ENCODE results near the gene TTL.
"Not testable (repeated sequence)": the region's sequence is repeated elsewhere in the genome, so short reads cannot be mapped to it uniquely, and the experiment has no call there.

TTL gene

DNA sequence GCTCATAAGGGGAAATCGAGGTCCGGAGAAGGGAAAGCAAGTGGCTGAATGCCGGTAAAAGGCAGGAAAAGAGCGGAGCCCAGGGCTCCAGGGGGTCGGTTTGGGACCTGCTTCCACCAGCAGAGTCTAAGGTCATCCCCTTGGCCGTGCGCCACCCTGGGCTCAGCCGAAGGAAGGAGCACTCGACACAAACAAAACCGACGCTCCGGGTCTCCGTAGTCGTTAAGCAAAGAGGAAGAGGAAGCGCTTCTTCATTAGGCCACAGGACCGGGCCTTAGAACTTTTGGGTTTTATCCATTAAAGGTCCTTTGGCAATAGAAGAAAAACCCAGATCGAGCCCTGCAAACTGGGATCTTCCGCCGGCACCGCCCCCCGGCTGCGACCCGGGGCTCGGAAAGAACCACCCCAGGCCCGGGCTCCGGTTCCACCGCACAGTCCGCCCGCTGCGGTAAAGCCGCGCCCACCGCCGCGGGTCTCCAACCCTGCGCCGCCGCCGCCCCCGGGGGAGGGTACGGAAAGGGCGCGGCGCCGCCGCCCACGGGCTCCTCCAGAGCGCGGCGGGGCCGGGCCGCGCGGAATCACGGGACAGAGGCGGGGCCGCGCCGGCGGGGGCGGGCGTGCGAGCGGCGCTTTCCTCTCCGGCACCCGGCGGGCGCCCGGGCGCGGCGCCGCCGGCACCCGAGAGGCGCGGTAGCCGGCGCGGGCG lies at the start of gene TTL:
Gene TTL, plus strand, starts transcription at position 629 of the 706 bp plus-strand sequence. CDS start 189 bp downstream, outside the sequence.
- peak; percentile 41 to 71 for DNase-seq

DNA sequence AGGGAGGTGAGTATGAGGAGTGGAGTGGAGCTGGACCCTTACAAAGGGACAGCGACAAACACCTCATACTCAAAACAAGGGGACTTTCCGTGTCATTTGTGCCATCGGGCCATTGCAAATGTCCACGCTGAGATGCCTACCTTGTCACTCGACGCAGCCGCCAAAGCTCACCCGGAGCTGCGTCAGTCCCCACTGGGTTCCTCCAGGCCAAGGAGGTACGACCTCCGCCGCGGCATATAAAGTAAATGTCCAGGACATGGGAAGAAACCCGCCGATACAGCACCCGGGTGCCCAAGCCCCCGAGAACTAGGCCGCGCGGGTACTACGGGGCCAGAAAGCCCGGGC lies 49.6 kb upstream of the TTL start:
- not testable (repeated sequence) for DNase-seq

DNA sequence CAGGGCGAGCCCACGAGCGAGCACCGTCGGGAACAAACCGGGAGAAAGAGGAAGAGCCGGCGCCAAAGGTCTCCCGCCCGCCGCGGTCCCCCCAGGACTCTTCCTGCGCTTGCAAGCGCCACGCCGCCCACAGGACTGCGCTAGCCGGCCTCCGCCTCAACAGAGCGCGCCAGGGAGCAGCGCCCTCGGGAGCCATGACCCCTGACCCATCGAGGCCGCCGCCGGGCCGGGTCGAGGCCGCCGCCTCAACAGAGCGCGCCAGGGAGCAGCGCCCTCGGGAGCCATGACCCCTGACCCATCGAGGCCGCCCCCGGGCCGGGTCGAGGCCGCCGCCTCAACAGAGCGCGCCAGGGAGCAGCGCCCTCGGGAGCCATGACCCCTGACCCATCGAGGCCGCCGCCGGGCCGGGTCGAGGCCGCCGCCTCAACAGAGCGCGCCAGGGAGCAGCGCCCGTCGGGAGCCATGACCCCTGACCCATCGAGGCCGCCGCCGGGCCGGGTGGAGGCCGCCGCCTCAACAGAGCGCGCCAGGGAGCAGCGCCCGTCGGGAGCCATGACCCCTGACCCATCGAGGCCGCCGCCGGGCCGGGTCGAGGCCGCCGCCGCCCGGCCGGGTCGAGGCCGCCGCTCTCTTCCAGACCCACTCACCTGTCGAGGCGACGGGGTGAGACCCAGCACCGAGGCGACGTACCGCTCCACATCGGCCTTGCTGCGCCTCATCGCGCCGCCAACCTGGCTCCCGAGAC lies 49.0 kb upstream of the TTL start:
- not testable (repeated sequence) for DNase-seq

DNA sequence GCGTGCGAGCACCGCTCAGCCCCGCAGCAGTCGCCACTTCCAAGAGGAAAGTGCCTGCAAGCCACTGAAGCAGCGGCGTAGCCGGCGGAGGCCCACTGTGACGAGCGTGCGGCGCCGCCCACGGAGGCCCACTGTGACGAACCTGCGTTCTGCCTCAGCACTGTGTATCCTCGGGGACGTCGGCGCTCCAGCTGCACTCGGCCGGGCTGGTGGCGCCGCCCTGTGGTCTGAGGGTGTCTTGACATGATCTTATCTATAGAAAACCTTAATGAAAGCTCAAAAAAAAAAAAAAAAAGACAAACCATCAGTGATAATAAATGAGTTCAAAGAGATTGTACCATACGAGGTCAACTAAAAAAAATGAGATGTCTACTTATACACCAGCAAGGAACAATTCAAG lies 48.5 kb upstream of the TTL start, which contains the start of gene RGPD8:
Gene RGPD8, minus strand, starts transcription at position 166 of the 400 bp plus-strand sequence. CDS start 192 bp downstream, outside the sequence.
- not testable (repeated sequence) for DNase-seq

DNA sequence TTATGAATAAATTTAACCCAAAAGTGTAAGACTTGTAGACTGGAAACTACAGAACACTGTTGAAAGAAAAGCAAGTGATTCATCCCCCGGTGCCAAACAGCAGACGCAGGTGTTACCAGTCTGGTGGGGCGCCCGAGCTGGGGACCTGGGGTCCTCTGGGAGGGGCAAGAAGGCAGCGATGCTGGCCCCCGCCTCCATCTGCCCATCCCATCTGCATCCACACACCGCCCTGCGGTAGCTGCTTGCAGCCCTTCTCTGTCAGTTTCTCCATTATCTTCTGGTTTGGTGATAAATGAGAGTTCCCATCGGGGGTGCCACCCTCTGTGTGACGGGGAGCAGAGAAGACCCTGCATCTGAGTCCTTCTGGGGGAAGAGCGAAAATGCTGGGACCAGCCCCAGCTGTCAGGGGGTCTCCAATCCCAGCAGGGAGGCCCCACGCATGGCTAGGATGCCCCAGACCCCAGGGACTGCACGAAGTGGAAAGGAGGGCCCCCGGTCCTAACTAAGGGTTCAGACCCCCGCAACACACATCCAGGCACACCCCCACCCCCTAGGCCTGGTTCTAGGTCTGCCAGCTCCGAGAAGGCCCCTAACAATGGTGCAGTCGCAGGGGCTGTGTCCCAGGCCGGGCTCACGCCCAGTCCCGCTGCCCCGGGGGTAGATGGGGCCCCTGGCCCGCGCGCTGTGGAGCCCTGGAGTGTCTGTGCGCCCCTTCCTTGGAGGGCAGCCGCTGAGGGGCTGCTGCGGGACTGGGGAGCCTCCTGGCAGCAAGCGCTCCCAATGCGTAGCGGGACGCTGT lies 47.8 kb upstream of the TTL start:
- no peak for DNase-seq

DNA sequence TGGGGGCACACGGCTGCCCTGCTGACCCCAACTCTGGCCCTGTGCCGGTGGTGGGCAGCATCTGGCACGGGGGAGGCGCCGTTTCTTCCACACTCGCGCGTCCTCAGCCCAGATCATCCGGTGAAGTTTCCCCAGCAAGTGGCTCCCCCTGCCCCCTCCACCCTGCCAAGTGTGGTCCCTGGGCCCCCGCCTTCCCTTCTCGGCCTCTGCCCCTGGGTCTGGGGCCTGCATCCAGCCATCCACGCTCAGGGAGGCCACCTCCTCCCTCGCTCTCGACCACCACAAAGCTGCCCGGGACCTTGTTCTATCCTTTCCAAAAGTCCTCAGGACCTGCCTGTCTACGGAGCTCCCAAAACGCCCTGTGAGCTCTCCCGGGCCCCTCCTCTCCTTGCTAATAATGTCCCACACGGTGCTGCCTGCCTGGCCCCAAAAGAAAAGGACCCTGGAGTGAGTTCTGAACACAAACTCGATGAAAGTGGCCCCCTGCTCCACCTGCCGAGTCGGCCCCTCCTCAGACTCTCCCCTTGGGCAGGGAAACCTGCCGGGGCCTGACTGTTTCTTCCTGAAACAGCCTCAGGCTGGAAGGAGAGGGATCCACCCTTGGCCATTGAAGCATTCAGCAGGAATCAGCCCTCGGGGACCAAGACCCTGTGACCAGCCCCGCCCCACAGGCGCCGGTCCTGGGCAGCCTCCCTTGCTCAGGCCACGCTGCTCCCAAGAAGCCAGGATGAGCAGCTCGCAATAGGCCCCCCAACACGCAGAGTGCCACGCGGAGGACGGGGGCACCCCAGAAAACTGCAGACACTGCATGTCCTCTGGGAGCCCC lies 46.9 kb upstream of the TTL start:
- DNase-seq = not testable (repeated sequence)

DNA sequence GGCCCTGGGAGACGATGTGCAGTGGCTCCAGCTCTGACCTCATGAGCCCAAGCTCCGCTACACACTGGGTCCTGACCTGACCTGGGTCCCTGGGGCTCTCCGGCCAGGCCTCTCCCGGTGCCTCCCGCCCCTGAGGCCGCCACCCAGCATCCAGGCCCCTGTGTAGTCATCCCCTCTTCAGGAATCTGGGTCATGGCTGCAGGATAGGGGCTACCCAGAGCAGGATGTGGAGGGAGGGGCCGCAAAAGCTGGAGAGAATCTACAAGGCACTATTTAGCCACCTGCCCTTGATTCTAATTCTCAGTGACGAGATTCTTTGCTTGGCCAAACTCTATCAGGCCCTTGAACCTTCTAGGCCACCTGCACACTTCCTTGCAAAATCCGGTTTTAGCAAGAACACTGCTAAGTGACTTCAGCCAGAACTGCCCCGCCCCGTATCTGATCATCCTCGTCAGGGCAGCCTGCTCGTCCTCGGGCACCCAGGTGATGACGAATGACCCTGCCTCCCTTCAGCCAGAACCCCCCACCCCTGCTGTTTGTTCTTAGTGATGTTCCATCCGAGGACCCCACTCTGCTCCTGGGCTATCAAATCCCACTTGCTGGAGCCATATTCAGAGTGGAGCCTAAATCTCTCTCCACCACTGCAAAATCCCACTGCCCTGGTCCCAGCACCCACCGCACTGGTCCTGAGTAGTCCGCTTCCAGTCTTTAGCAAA lies 46.1 kb upstream of the TTL start:
- not testable (repeated sequence) for DNase-seq

DNA sequence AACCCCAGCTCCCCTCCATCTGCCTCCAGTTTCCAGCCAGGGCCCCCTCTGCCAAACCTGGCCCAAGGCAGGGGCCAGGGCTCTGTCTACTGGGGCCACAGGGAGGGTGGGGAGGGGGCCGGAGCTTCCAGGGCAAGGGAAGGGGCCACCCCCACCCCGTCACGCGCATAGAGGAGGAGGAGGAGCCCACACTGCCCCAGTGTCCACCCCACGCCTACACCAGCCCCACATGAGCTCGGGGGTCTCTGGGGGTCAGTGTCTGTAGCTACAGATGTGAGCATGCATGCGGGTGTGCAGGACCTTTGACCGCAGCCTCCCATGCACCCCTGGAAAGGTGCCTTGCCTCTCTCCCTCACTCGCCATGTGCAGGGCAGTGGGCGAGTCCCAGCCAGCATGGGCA lies 45.0 kb upstream of the TTL start:
- DNase-seq = not testable (repeated sequence)

DNA sequence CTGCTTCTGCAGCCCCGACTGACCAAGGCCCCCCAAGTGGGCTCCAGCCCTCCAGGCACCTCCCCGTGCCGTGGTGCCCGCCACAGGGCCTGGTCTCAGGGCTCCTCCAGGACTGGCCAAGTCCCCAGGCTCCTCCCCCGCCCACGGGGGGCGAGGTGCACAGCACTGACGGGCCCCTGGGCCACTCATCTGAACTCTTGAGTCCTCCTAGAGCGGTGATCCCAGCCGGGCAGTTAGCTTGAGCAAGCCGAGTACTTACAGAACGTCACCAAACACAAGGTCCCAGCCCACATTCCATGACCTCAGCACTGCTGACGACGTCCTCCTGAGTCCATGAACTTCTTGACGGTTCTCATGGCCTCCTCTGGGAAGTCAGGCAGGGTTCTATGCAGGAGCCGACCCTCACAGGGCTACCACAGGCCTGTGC lies 44.5 kb upstream of the TTL start:
- DNase-seq = not testable (repeated sequence)

DNA sequence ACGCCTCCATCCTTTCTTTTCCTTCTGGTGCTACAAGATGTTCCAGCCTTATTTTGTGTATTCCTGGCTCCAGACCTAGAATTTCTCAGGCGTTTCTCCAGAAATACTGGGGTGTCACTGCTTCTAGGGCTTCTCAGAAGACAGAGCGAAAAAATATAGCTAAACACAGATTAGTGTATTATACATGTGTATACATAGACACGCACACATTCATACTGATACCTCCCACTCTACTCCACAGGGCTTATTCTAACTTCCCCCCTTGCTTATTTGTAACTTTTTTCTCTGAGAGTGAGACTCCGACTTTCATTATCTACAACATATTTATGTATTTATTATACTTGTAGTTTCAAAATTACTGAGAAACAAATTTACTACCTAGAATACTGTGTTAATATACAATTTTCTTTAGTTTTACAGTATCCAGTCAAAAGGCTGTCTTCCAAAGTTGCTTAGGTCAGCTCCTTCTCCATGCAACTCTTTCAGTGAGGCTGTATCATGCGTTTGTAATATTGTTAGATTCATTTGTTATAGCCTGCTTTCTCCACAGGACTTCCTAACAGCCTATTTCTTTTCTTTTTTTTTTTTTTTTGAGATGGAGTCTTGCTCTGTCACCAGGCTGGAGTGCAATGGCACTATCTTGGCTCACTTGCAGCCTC lies 43.2 kb upstream of the TTL start:
- DNase-seq = not testable (repeated sequence)

DNA sequence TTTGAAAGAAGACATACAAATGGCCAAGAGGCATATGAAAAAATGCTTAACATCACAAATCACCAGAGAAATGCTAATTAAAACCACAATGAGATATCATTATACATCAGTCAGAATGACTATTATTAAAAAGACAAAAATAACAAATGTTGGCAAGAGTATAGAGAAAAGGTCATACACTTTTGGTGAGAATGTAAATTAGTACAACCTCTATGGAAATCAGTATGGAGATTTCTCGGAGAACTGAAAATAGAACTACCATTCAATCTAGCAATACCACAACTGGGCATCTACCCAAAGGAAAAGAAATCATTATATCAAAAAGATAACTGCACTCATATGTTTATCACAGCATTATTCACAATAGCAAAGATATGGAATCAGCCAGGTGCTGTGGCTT lies 37.7 kb upstream of the TTL start:
- not testable (repeated sequence) for DNase-seq

DNA sequence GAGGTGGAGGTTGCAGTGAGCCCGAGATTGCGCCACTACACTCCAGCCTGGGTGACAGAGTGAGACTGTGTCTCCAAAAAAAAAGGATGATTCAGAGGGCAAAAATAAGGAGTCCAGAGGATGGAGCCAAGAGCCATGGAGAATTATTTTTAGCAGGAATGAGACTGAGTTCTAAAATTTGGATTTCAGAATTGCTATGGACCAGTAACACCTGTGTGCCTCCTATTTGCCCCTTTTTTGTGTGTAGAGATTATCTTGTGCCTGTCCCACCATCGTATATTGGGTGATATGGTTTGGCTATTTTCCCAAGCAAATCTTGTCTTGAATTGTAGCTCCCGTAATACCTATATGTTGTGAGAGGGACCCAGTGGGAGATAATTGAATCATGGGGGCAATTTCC lies 32.1 kb upstream of the TTL start:
- DNase-seq = no peak

DNA sequence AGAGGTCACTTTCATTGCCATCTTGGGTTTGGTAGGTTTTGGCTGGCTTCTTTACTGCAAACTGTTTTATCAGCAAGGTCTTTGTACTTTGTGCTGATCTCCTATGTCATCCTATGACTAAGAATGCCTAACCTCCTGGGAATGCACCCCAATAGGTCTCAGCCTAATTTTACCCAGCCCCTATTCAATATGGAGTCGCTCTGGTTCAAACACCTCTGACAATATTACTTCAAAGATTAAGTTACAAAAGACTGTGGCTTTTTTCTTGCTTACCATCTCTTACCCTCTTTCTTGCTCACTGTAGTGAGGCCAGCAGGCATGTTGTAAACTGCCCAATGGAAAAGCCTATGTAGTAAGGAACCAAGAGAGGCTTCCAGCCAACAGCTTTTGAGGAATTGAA lies 30.6 kb upstream of the TTL start:
- DNase-seq = no peak

DNA sequence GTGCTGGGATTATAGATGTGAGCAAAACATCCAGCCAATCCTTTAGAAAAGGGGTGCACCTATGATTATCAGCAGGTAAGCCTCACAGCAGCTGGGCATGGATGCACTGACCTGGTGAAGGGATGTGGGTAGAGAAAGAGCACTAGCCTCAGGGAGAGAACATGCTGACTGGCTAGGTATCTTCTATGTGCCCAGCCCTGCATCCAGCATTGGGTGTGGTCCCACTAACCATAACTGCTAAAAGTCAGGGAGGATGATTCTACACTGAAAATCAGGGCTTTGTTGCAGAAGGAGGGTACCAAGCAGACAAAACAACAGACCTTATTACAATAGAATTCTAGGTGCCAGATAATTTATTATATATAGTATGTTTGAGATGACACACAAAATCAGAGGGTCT lies 27.4 kb upstream of the TTL start:
- no peak for DNase-seq

DNA sequence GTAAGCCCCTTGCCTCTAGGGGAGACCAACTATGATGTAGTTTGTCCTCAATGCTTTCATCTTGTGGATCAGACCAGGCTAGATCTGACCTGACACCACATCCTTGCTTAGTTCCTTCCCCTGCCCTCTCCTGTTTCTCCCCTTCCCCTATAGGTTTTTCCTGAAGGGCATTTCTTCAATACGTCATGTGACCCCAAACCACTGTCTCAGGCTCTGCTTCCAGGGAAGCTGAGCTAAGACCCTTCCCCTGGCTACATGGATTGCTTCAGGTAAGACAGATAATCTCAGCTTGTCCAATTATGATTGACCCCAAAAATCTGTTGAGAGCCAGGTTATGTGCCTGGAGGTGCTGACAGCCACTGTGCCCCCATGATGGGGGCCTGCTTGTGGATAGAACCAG lies 22.6 kb upstream of the TTL start:
- DNase-seq = no peak

DNA sequence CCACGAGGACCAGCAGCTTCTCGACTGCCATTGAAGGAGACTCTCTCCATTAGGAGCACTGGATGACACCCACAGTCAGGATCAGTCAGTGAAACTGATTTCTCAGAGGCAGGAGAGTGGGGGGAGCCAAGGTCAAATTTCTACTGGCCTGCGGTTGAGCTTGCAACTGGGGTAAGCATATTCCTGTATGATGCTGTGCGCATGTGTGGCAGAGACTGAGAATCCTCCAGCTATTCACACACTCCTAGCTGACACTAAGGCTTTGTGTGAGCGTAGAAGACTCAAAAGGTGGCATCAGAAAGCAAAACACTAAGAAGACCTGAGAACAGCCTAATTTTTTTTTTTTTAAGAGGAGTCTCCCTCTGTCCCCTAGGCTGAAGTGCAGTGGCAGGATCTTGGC lies 19.8 kb upstream of the TTL start:
- no peak for DNase-seq

DNA sequence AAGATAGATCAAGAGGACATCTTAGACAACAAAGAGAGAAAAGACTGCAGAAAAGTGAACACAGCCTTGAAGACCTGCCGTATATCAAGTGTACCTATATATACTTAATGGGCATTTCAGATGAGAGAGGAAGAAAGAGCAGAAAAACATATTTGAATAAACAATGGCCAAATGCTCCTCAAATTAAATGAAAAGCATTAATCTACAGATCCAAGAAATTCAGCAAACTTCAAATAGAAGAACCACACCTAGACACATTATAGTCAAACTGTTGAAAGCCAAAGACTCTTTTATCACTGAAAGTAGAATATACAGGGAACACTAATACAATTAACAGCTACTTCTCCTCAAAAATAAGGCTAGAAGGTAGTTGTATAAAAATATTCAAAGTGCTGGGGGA lies 18.7 kb upstream of the TTL start:
- no peak for DNase-seq

DNA sequence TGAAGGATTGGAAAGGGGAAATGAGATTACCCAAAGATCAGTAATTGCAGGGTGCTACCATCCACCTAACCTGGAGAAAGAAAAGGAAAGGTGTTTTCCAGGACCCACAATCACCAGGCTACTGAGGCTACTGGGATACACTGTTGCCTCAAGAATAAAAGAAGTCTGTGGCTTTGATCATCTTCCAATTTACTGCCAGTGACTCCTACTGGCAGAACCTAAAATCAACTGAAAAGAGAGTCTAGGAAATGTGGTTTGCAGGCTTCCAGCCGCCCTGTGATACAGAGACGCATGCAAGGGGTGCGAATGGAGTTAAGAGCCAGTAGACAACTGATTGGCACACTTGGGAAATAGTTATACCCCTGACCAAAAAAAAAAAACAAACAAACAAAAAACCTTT lies 16.6 kb upstream of the TTL start:
- DNase-seq = no peak

DNA sequence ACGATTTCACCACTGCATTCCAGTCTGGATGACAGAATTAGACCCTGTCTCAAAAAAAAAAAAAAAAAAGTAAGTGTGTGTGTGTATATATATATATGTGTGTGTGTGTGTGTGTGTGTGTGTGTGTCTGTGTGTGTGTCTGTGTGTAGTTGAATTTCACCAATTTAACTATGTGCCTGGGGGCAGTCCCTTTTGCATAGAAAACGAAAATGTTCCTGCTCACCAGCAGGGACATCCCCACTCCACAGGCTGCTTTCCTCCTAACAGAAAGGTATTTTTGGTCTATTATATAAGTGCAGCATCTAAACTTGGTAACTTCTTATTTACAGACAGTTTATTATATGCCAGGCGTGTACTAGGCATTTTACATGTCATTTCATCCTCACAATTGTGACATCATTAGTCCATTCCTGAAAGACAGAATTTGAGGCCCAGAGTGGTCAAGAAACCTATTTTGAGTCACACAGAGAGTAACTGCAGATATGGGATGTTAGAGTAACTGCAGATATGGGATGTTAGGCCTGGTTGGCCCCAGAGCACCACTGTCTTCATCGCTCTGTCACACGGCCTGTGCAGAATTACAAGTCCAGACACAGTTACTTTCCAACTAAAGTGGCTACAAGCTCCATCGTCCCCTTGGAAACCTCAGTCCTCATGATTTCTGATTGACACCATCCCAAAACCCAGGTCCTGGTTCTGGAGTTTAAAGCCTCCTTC lies 9.3 kb upstream of the TTL start:
- no peak for DNase-seq

DNA sequence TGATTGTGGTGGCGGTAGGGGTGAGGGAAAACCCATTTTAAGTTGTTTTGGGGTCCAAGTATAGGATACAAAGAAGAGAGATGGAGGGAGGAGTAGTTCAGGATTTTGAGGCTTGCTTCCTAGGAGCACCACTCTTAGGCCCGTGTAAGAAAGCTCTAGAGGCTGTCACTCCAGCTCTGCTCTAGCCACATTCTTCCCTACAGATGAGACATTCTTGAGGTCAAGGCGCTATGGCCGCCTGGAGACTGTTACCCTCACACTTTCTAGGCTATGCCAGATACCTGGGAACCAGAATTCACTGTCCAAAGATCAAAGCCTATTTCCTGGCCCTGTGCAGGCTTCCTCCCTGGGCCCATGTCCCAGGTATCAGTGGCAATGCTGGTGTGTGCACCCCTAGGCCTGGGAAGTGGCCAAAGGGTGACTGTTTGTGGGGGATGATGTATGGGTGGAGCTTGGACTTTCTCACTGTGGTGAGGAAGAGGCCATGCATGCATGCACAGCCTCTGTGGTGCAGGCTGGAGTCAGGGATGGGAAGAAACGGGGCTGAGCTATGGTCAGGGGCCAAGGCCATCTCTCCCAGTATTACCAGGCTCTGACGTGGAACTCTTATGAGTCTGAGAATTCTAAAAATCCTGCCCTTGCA lies 7.0 kb upstream of the TTL start:
- no peak for DNase-seq
